HUES6 (cell line): Measurements from ENCODE around the gene CARNS1.

Experiments
- H3K27ac ChIP-seq: 2 replicates; pipeline ENCODE4 v1.7.0; 2013; ENCODE audit warnings: low read depth, mild to moderate bottlenecking, low read length, inconsistent platforms
- H3K27me3 ChIP-seq: 2 replicates; pipeline ENCODE4 v1.6.1; 2013; ENCODE audit warnings: low read length; ENCODE audit not compliant: control insufficient read depth, insufficient read depth
- H3K36me3 ChIP-seq: 2 replicates; pipeline ENCODE4 v1.6.1; 2013; ENCODE audit warnings: low read length; ENCODE audit not compliant: control insufficient read depth, insufficient read depth
- H3K4me1 ChIP-seq: 2 replicates; pipeline ENCODE4 v1.6.1; 2013; ENCODE audit warnings: low read length; ENCODE audit not compliant: control insufficient read depth, insufficient read depth
- H3K4me3 ChIP-seq: 2 replicates; pipeline ENCODE4 v1.5.1; 2013; ENCODE audit warnings: low read depth, low read length
- H3K9ac ChIP-seq: one replicate; pipeline ENCODE4 v1.6.1; 2013; ENCODE audit warnings: mild to moderate bottlenecking, low read length
- H3K9me3 ChIP-seq: 2 replicates; pipeline ENCODE4 v1.6.1; 2013; ENCODE audit warnings: low read depth, low read length; ENCODE audit not compliant: control insufficient read depth, insufficient read depth

Gene CARNS1

DNA sequence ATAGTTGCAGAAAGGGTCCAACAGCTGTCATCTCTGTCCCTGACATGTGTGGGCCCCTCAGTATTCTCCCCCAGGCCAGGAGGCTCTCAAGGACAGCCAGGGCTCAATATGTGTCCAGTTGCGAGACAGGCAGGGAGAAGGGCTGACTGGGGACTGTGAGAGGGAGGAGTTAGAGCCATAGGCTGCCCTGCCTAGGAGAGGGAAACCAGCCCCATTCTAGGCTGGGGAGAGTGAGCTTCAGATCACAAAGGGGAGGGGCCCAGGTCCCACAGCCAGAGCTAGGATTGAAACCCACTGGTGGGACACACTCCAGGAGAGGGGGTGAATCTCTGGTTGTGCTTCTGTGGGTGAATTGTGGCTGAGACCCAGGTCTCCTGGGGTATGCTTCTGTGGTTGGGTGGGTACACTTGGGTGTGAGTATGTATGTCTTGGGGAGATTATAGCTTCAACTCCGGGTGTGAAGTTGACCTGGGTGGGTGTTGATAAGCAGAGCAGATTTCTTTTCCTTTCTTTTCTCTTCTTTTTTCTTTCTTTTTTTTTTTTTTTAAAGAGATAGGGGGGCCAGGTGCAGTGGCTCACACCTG is 2.1 kb upstream of the CARNS1 start:
- H3K9ac ChIP-seq: no peak overlapping the region
- no peak overlapping the region for H3K4me3 ChIP-seq
- no peaks in the 10 kb centered on the region for H3K9me3 ChIP-seq
- H3K27me3 ChIP-seq: peaks cover 34% of the 10 kb centered on the region
- no peak overlapping the region for H3K27ac ChIP-seq
- H3K4me1 ChIP-seq: peaks cover 31% of the 10 kb centered on the region
- H3K36me3 ChIP-seq: no peaks in the 10 kb centered on the region

DNA sequence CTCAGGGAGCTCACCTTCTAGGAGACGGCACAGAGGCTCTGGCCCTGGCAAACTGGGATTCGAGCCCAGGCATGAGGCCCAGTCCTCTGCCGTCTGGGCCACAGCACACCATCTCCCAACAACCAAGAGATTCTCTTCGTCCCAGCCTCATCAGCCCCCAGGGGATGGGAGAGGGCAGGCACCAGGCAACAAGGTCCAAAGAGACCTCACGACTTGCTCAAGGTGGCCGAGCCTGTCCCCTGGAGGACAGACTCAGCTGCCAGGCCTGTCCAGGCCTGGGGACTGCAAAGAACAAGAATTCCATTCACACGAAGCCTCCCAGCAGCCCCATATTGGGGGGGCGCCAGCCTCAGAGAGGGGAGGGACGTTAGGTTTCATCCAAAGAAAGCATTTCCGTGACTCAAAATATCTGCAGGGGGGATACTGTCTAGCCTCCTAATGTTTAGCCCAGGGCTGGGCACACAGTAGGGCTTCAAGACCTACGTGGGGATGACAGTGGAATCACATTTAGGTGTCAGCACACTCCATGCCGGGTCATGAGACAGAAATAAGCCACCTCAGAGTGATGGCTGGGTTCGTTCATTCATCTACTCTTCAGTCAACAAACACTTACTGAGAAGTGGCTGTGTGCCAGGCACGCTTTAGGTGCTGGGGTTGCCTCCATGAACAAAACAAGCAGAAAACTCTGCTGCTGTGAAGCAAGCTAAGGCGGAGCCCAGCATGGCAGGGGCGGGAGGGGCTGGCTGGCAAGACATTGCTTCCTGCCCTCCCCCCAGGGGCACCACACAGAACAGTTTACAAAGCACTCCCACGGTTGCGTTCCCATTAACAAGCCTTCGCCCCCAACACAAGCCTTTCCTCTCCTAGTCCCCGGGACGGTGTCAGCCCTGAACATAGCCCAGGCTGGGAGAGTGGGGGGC is 1.2 kb downstream of the CARNS1 start:
- H3K9me3 ChIP-seq: no peaks in the 10 kb centered on the region
- H3K4me1 ChIP-seq: peaks cover 24% of the 10 kb centered on the region
- peaks cover 46% of the 10 kb centered on the region for H3K27me3 ChIP-seq
- no peak overlapping the region for H3K27ac ChIP-seq
- no peak overlapping the region for H3K9ac ChIP-seq
- H3K4me3 ChIP-seq: no peak overlapping the region
- H3K36me3 ChIP-seq: no peaks in the 10 kb centered on the region

DNA sequence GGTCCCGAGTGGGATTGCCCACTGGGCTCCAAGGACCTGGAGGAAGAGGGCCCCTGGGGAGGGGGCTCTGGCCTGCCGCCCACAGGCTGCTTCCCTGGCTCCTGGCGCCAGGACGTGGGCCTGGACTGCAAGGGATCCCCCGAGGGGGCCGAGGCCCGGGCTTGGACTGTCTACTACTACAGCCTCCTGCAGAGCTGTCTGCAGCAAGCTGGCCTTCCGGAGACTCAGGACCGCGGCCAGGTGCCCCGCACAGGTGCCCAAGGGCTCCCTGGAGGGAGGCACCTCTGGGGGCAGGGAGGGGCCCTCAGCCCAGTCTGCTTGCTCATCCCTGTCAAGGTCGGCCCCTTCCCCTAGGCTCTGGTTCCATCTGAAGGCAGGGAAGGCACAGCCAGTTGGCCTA is 1.9 kb downstream of the CARNS1 start:
- no peaks in the 10 kb centered on the region for H3K9me3 ChIP-seq
- H3K36me3 ChIP-seq: no peaks in the 10 kb centered on the region
- H3K27ac ChIP-seq: no peak overlapping the region
- H3K4me3 ChIP-seq: no peak overlapping the region
- peaks cover 41% of the 10 kb centered on the region for H3K27me3 ChIP-seq
- peaks cover 24% of the 10 kb centered on the region for H3K4me1 ChIP-seq
- H3K9ac ChIP-seq: no peak overlapping the region

DNA sequence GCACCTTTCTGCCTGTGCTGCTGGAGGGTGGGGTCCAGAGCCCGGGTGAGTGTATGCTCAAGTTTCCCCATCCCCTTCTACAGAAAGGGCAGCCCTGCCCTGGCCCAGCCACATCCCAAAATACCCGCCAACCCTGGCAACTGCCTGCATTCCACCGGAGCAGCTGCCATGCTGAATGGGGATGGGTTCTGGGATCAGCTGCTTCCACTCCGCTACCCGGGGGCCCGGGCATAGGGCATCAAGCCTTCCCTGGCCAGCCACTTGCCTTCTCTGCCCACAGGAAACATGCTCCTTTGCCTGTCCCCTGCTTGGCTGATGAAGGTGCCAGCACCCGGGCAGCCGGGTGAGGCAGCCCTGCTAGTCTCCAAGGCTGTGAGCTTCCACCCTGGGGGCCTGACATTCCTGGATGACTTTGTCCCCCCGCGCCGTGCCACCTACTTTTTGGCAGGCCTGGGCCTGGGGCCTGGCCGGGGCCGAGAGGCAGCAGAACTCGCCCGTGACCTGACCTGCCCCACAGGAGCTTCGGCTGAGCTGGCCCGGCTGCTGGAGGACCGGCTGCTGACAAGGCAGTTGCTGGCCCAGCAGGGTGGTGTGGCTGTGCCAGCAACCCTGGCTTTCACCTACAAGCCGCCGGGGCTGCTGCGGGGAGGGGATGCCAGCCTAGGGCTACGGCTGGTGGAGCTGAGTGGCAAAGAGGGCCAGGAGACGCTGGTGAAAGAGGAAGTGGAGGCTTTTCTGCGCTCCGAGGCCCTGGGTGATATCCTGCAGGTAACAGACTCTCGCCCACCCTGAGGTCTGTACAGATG is 3.2 kb downstream of the CARNS1 start:
- no peak overlapping the region for H3K4me3 ChIP-seq
- no peaks in the 10 kb centered on the region for H3K36me3 ChIP-seq
- peaks cover 24% of the 10 kb centered on the region for H3K4me1 ChIP-seq
- no peak overlapping the region for H3K27ac ChIP-seq
- no peak overlapping the region for H3K9ac ChIP-seq
- H3K9me3 ChIP-seq: no peaks in the 10 kb centered on the region
- H3K27me3 ChIP-seq: peaks cover 30% of the 10 kb centered on the region

DNA sequence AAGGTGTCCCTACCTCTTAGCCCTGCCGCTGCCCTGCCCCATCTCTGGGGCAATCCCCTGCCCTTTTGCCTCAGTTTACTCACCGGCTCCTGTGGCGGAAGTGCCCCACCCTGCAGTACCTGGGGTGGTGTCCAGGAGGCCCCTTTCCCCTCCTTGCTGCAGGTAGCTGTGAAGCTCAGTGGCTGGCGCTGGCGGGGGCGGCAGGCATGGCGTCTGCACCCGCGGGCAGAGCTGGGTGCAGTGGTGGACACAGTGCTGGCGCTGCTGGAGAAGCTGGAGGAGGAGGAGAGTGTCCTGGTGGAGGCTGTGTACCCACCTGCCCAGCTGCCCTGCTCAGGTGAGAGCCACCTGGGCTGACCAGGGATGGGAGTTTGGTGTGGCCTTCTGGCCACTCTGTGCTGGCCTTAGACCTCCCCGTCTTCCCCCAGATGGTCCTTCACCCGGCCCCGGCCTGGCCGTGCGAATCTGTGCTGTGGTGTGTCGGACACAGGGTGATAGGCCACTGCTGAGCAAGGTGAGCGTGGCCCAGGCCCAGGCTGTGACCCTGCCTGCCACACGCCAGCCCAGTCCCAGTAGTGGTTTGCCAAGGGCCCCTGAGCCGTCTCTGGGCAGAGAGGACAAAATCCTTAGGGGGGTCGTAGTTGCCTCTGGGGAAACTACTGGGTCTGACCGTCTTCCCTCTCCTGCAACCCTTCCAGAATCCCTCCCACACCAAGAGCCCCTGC is 4.0 kb downstream of the CARNS1 start:
- H3K27me3 ChIP-seq: peaks cover 27% of the 10 kb centered on the region
- no peaks in the 10 kb centered on the region for H3K9me3 ChIP-seq
- no peak overlapping the region for H3K27ac ChIP-seq
- H3K36me3 ChIP-seq: no peaks in the 10 kb centered on the region
- H3K4me3 ChIP-seq: no peak overlapping the region
- peaks cover 24% of the 10 kb centered on the region for H3K4me1 ChIP-seq
- H3K9ac ChIP-seq: no peak overlapping the region

DNA sequence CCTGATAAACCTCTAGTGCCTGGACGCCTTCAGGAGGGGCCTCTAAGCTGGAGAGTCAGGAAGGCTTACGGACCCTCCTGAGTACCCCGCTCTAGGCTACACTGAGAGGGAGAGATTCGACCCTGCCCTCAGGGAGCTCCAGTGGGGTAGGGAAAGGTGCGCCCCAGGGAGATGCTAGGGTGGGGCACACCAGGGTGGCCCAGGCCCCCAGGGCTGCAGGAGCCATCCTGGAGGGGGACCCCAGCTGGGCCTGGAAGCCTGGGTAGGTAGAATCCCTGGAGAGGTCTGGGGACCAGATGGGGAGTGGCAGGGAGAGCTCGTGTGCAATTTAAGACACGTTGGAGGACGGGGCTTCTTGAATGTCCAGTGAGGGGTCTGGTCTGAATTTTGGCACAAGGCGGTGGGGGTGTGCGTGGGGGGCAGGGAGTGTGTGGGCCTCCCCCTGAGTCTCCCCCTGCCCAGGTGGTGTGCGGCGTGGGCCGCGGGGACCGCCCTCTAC is 4.7 kb downstream of the CARNS1 start:
- H3K4me1 ChIP-seq: peaks cover 20% of the 10 kb centered on the region
- no peak overlapping the region for H3K27ac ChIP-seq

DNA sequence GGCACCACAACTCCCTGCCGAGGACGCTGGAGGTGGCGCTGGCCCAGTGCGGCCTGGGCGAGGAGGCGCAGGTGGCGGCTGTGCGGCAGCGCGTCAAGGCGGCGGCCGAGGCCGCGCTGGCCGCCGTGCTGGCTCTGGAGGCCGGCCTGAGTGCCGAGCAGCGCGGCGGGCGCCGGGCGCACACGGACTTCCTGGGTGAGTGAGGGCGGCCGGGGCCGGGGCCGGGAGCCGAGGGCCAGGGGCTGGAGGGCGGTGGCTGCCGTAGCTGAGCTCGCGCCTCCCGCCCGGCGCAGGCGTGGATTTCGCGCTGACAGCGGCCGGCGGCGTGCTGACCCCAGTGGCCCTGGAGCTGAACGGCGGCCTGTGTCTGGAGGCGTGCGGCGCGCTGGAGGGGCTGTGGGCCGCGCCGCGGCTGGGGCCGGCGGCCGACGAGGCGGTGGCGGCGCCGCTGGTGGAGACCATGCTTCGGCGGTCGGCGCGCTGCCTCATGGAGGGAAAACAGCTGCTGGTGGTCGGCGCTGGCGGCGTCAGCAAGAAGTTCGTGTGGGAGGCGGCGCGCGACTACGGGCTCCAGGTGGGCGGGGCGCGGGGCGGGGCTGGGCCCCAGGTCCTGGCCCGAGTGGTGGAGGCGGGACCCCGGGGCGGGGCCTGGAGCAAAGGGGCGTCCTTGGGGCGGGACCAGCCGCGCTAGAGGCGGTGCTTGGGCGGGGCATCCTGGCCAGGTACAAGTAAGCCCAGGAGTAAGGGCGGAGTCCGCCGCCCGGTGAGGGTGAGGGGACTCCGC is 5.4 kb downstream of the CARNS1 start:
- H3K4me3 ChIP-seq: peak overlapping the region; percentile 73
- H3K9ac ChIP-seq: peak overlapping the region; percentile 66
- H3K4me1 ChIP-seq: peaks cover 18% of the 10 kb centered on the region
- no peaks in the 10 kb centered on the region for H3K36me3 ChIP-seq
- no peak overlapping the region for H3K27ac ChIP-seq
- H3K27me3 ChIP-seq: peaks cover 18% of the 10 kb centered on the region; the same call in 1 of the 2 replicates
- no peaks in the 10 kb centered on the region for H3K9me3 ChIP-seq

More for the DNA sequence above, 4.7 kb downstream of the CARNS1 start:
- Histone ChIP-seq H3K9ac (peak overlapping the region; percentile 66), H3K9me3 (no peaks in the 10 kb centered on the region), H3K4me3 (peak overlapping the region; percentile 73), H3K27me3 (peaks cover 20% of the 10 kb centered on the region), H3K36me3 (no peaks in the 10 kb centered on the region)

DNA sequence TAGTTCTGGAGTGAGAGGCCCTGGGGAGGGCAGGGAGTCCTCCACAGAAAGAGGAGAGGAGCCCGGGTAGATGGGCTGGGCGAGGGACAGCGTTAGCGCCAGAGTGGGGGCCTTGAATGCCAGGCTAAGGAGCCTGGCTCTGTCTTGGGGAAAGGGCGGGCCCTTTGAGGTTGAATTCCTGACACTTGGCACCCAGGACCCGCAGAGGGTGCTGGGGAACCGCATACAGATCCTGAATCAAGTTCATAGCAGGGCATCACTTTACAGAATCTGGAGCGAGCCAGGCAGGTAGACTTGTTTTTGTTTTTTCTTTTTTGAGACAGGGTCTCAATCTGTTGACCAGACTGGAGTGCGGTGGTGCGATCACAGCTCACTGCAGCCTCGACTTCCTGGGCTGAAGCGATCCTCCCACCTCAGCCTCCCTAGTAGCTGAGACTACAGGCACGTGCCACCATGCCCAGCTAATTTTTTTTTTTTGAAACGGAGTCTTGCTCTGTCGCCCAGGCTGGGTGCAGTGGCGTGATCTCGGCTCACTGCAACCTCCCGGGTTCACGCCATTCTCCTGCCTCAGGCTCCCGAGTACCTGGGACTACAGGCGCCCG is 6.1 kb downstream of the CARNS1 start:
- Histone ChIP-seq H3K27ac (no peak overlapping the region), H3K4me1 (peaks cover 13% of the 10 kb centered on the region), H3K27me3 (peaks cover 16% of the 10 kb centered on the region; the same call in 1 of the 2 replicates), H3K36me3 (no peaks in the 10 kb centered on the region), H3K4me3 (peak overlapping the region; percentile 73), H3K9ac (no peak overlapping the region), H3K9me3 (no peaks in the 10 kb centered on the region)

DNA sequence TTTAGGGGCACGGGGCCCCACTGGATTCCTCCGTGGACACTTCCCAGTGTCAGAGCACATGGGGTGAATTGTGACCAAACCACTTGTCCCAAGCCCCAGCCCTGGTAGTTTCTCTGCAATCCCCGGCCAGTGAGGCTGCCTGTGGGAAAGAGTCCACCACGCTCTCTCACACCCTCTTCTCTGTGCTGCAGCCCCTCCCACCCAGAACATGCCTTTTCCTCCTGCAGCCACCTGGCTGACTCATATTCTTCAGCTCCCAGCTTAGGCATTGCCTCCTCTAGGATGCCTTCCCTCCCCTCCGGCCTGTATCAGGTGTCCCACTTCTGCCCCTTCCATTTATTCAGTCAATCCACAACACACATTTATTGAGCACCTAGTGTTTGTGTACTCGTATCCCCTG is 7.4 kb downstream of the CARNS1 start:
- peaks cover 16% of the 10 kb centered on the region; the same call in 1 of the 2 replicates for H3K27me3 ChIP-seq
- H3K4me3 ChIP-seq: no peak overlapping the region
- H3K27ac ChIP-seq: no peak overlapping the region
- no peak overlapping the region for H3K9ac ChIP-seq
- peaks cover 7% of the 10 kb centered on the region; the same call in 1 of the 2 replicates for H3K4me1 ChIP-seq
- no peaks in the 10 kb centered on the region for H3K36me3 ChIP-seq
- H3K9me3 ChIP-seq: no peaks in the 10 kb centered on the region
